ENCODE data around the gene CCSER1.

Gene CCSER1

DNA sequence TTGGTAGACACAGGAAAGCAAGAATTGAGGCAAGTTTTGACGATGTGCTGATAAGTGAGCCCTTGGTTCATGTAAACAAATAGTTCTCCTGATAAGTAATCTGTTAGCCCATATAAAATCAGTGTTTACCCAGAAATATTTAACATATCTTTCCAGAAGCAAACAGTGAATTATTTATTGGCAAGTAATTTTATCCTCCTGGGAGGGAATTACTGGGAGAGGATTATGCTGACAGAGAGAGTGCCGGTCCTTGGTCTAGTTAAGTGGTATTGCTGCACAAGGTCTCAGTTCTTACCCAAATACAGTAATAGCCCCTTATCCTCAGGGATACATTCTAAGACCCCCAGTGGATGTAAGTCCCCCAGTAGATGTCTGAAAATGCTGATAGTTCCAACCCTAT, 315.4 kb downstream of the CCSER1 start:
- no peak for DNase-seq (ENCODE audit: extremely low spot score)
- POLR2A ChIA-PET: no interaction called here
- CTCF ChIA-PET: no interaction called here
- TF ChIP-seq, protein P1, sequence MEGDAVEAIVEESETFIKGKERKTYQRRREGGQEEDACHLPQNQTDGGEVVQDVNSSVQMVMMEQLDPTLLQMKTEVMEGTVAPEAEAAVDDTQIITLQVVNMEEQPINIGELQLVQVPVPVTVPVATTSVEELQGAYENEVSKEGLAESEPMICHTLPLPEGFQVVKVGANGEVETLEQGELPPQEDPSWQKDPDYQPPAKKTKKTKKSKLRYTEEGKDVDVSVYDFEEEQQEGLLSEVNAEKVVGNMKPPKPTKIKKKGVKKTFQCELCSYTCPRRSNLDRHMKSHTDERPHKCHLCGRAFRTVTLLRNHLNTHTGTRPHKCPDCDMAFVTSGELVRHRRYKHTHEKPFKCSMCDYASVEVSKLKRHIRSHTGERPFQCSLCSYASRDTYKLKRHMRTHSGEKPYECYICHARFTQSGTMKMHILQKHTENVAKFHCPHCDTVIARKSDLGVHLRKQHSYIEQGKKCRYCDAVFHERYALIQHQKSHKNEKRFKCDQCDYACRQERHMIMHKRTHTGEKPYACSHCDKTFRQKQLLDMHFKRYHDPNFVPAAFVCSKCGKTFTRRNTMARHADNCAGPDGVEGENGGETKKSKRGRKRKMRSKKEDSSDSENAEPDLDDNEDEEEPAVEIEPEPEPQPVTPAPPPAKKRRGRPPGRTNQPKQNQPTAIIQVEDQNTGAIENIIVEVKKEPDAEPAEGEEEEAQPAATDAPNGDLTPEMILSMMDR (IDR thresholded peaks at IDR 0.05; ENCODE audit: control extremely low read depth, extremely low read depth, low read depth, missing control alignments): no peak

GRCh38 chr4:90443231-90443630, 316.0 kb downstream of the CCSER1 start:
- TF ChIP-seq, protein P1 (IDR thresholded peaks at IDR 0.05; ENCODE audit: control extremely low read depth, extremely low read depth, low read depth, missing control alignments): no peak
- DNase-seq (ENCODE audit: extremely low spot score): no peak
- POLR2A ChIA-PET: no interaction called here
- CTCF ChIA-PET: no interaction called here

GRCh38 chr4:90444904-90445303, 317.7 kb downstream of the CCSER1 start:
- CTCF ChIA-PET: interaction anchor here (0.7 kb wide), 1 partner anchor 22 kb away, joined by 3 read pairs; no protein-coding TSS in a partner anchor
- TF ChIP-seq, protein P1 (IDR thresholded peaks at IDR 0.05; ENCODE audit: control extremely low read depth, extremely low read depth, low read depth, missing control alignments): no peak
- DNase-seq (ENCODE audit: extremely low spot score): no peak
- POLR2A ChIA-PET: no interaction called here

GRCh38 chr4:90445380-90445779, 318.2 kb downstream of the CCSER1 start:
- ChIA-PET CTCF (no interaction called here), POLR2A (no interaction called here)
- TF ChIP-seq, protein P1 (IDR thresholded peaks at IDR 0.05; ENCODE audit: control extremely low read depth, extremely low read depth, low read depth, missing control alignments): no peak

GRCh38 chr4:90449626-90450025, 322.4 kb downstream of the CCSER1 start:
- DNase-seq (ENCODE audit: extremely low spot score): no peak
- TF ChIP-seq, protein P1 (IDR thresholded peaks at IDR 0.05; ENCODE audit: control extremely low read depth, extremely low read depth, low read depth, missing control alignments): no peak
- ChIA-PET POLR2A (no interaction called here), CTCF (no interaction called here)

More at GRCh38 chr4:90445380-90445779, 318.2 kb downstream of the CCSER1 start:
- no peak for DNase-seq (ENCODE audit: extremely low spot score)

GRCh38 chr4:90456891-90457290, 329.7 kb downstream of the CCSER1 start:
- CTCF ChIA-PET: interaction anchor here (1.0 kb wide), 1 partner anchor 11 kb away, joined by 4 read pairs; no protein-coding TSS in a partner anchor
- no peak for DNase-seq (ENCODE audit: extremely low spot score)
- TF ChIP-seq, protein P1 (IDR thresholded peaks at IDR 0.05; ENCODE audit: control extremely low read depth, extremely low read depth, low read depth, missing control alignments): no peak
- POLR2A ChIA-PET: no interaction called here

- CTCF ChIA-PET: interaction anchor here (1.0 kb wide), 1 partner anchor 10 kb away, joined by 4 read pairs; no protein-coding TSS in a partner anchor
Observed at GRCh38 chr4:90457817-90458216, 330.6 kb downstream of the CCSER1 start.

More at GRCh38 chr4:90457817-90458216, 330.6 kb downstream of the CCSER1 start:
- TF ChIP-seq, protein P1 (IDR thresholded peaks at IDR 0.05; ENCODE audit: control extremely low read depth, extremely low read depth, low read depth, missing control alignments): no peak
- no peak for DNase-seq (ENCODE audit: extremely low spot score)
- POLR2A ChIA-PET: no interaction called here
